HFFc6 (cell line): ENCODE measurements around the gene RAB4B. TPM values are rescaled to one million over a fixed set of nuclear protein-coding genes. Genes with fewer than 3 reads are reported as not detected.

Experiments
- DNase-seq: peaks from one replicate; pipeline ENCODE4 v3.0.0-alpha.2; 2018
- H3K27ac Mint-ChIP-seq: 2 replicates; pipeline ENCODE4 v1.8.0; 2020; ENCODE audit warnings: mild to moderate bottlenecking, mixed read lengths
- H3K27me3 Mint-ChIP-seq: 2 replicates; pipeline ENCODE4 v1.8.0; 2021; ENCODE audit warnings: mild to moderate bottlenecking, moderate library complexity, mixed read lengths; ENCODE audit not compliant: insufficient read depth
- H3K36me3 Mint-ChIP-seq: 2 replicates; pipeline ENCODE4 v1.8.0; 2021; ENCODE audit warnings: low read depth, mixed read lengths
- H3K4me1 Mint-ChIP-seq: 2 replicates; pipeline ENCODE4 v1.8.0; 2020; ENCODE audit warnings: low read depth, mixed read lengths
- H3K4me3 Mint-ChIP-seq: 2 replicates; pipeline ENCODE4 v1.8.0; 2020; ENCODE audit warnings: mild to moderate bottlenecking, moderate library complexity, mixed read lengths
- H3K9me3 Mint-ChIP-seq: 2 replicates; pipeline ENCODE4 v1.8.0; 2020; ENCODE audit warnings: mild to moderate bottlenecking, mixed read lengths
- total RNA-seq, 6 experiments: library from RNA; stranded (reverse); fragmentation: NEBNext Ultra II Directional; extraction: Animal tissue kit (Norgen Biotek cat#: 25700); gene quantifications; 2 replicates in 1 of 6; 3 replicates in 5 of 6; pipeline ENCODE4 v1.2.3, GENCODE V29; 2021
- TF ChIP-seq, protein P1 (sequence below): fragments of 200-600 bp; sonication (generic); IDR thresholded peaks from 2 replicates; pipeline ENCODE4 v1.5.0; 2021; ENCODE audit warnings: antibody characterized with exemption, mild to moderate bottlenecking

The RAB4B gene
- total RNA-seq, 6 experiments from 2014 or later = 20.4 to 26.4 (median 22.0) TPM

DNA sequence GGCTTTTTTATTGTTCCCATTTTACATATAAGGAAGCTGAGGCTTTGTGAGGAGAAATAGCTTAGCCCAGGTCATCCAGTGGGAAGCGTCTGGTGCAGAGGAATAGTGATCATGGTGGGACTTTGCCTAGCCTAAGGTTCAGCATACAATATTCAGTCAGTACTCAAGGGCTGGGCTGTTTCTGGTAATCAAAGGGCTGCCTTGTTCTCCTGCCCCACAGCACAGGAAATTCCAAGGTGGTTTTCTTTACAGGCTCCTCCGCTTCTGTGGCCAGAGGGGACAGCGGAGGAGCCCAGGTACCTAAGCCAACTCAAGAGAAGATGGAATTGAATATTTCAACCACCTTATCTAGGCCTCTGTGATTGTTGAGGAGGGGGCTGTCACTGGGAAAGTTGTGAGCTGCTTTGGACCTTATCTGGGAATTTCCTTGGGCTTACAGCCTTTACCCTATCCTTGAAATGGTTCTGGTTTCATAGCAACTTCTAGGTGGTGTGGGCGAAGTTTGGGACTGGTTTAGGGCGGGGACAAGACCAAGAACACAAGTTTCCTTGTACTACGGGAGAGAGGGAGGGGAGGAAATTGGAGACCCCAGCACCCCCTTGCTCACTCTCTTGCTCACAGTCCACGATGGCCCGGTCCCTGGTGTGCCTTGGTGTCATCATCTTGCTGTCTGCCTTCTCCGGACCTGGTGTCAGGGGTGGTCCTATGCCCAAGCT lies 3.0 kb upstream of the RAB4B start, which contains the start of gene MIA:
TSS of gene MIA (plus strand) at position 606 of the 716 bp plus-strand sequence. CDS start at position 628, 22 bp downstream.
- Mint-ChIP-seq H3K4me3 (peak within 1 kb of the TSS; percentile 34; the same call in 1 of the 2 replicates), H3K27me3 (peaks cover 5% of the 10 kb centered on the region; the same call in 1 of the 2 replicates), H3K36me3 (peaks cover 7% of the 10 kb centered on the region), H3K27ac (no peak within 1 kb of the TSS), H3K4me1 (peaks cover 20% of the 10 kb centered on the region), H3K9me3 (no peaks in the 10 kb centered on the region)
- DNase-seq = no peak
- TF ChIP-seq, protein P1, sequence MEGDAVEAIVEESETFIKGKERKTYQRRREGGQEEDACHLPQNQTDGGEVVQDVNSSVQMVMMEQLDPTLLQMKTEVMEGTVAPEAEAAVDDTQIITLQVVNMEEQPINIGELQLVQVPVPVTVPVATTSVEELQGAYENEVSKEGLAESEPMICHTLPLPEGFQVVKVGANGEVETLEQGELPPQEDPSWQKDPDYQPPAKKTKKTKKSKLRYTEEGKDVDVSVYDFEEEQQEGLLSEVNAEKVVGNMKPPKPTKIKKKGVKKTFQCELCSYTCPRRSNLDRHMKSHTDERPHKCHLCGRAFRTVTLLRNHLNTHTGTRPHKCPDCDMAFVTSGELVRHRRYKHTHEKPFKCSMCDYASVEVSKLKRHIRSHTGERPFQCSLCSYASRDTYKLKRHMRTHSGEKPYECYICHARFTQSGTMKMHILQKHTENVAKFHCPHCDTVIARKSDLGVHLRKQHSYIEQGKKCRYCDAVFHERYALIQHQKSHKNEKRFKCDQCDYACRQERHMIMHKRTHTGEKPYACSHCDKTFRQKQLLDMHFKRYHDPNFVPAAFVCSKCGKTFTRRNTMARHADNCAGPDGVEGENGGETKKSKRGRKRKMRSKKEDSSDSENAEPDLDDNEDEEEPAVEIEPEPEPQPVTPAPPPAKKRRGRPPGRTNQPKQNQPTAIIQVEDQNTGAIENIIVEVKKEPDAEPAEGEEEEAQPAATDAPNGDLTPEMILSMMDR = no peak

DNA sequence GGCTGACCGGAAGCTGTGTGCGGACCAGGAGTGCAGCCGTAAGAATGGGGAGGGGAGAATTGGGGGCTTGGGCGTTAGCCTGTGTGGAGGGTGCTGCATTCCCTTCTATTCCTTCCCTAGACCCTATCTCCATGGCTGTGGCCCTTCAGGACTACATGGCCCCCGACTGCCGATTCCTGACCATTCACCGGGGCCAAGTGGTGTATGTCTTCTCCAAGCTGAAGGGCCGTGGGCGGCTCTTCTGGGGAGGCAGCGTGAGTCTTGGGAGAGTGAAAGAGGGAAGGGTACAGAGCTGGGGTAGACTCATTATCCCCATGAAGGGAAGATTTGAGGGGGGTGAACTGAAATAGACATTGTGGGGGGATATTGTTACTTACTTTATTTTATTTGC lies 2.4 kb upstream of the RAB4B start:
- peaks cover 21% of the 10 kb centered on the region for H3K4me1 Mint-ChIP-seq
- peaks cover 5% of the 10 kb centered on the region; the same call in 1 of the 2 replicates for H3K27me3 Mint-ChIP-seq
- H3K4me3 Mint-ChIP-seq = no peak overlapping the region
- H3K36me3 Mint-ChIP-seq = peaks cover 7% of the 10 kb centered on the region
- no peaks in the 10 kb centered on the region for H3K9me3 Mint-ChIP-seq
- TF ChIP-seq, protein P1 = no peak
- no peak overlapping the region for H3K27ac Mint-ChIP-seq
- DNase-seq = no peak

DNA sequence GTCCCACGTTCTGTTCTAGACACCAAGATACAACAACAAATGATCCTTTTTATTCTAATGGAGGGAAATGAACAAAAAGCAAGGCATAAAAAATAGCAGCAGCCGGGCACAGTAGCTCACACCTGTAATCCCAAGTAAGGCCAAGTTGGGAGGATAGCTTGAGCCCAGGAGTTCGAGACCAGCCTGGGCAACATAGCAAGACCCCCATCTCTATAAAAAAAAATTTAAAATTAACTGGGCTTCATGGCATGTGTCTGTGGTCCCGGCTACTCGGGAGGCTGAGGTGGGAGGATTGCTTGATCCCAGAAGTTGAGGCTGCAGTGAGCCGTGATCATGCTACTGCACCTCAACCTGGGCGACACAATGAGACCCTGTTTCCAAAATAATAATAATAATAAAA lies 1.7 kb upstream of the RAB4B start:
- no peak for DNase-seq
- peaks cover 5% of the 10 kb centered on the region; the same call in 1 of the 2 replicates for H3K27me3 Mint-ChIP-seq
- peaks cover 1% of the 10 kb centered on the region for H3K36me3 Mint-ChIP-seq
- H3K9me3 Mint-ChIP-seq = no peaks in the 10 kb centered on the region
- H3K27ac Mint-ChIP-seq = no peak overlapping the region
- TF ChIP-seq, protein P1 = no peak
- peaks cover 21% of the 10 kb centered on the region for H3K4me1 Mint-ChIP-seq
- H3K4me3 Mint-ChIP-seq = peak overlapping the region; percentile 91

DNA sequence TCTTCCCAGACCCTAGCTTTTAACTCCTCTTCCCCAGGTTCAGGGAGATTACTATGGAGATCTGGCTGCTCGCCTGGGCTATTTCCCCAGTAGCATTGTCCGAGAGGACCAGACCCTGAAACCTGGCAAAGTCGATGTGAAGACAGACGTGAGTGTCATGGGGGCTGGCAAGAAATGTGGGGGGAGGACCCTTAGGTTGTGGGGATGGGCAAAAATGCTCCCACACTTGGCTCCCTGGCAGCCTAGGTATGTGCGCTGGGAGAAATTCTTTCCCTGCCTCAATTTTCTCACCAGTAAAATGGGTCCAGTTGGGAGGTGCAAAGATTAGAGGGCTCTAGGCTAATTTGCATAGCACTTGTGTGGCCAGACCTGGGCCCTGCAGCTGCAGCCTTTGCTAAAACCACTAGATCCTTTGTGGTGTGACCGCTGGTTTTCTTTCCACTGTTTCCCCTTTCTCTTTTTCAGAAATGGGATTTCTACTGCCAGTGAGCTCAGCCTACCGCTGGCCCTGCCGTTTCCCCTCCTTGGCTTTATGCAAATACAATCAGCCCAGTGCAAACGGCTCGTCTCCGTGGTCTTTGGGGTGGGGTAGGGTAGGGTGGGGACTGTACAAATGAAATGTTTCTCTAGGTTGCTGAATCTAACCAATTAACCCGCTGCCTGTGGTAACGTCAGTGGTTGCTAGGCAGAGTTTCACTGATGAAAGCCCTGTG lies 959 bp upstream of the RAB4B start:
- H3K4me3 Mint-ChIP-seq = peak overlapping the region; percentile 91
- no peaks in the 10 kb centered on the region for H3K9me3 Mint-ChIP-seq
- H3K4me1 Mint-ChIP-seq = peaks cover 21% of the 10 kb centered on the region
- no peaks in the 10 kb centered on the region; the same call in 1 of the 2 replicates for H3K36me3 Mint-ChIP-seq
- peak; percentile 88 for DNase-seq
- peak overlapping the region; percentile 91 for H3K27ac Mint-ChIP-seq
- TF ChIP-seq, protein P1 = 0 out of 2 replicates have a peak, but pooled peaks have one; percentile 7
- peaks cover 3% of the 10 kb centered on the region; the same call in 1 of the 2 replicates for H3K27me3 Mint-ChIP-seq

DNA sequence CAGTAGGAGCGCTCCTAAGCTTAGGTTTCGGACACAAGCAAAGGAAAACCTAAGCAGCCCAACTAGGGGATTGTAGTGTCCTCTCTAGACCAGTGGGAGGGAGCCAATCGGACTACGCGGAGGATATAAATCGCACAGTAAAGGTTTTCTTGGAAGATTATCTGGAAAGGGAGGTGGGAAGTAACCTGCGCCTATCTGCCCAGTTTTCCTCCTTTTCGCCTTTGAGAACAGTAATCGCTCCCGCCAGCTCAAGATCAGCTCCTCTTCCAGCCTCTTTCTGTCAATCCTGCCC lies 456 bp upstream of the RAB4B start:
- DNase-seq = no peak
- Mint-ChIP-seq H3K4me1 (peaks cover 21% of the 10 kb centered on the region), H3K9me3 (no peaks in the 10 kb centered on the region), H3K36me3 (no peaks in the 10 kb centered on the region), H3K27ac (peak overlapping the region; percentile 91), H3K4me3 (peak overlapping the region; percentile 91), H3K27me3 (peaks cover 3% of the 10 kb centered on the region; the same call in 1 of the 2 replicates)
- TF ChIP-seq, protein P1 = 0 out of 2 replicates have a peak, but pooled peaks have one; percentile 4
